Cardiac atrium fibroblast (primary cell): Measurements from ENCODE around the gene DFFA. TPM values are rescaled to one million over a fixed set of nuclear protein-coding genes. Genes with fewer than 3 reads are reported as not detected.

Experiments
- total RNA-seq: library from RNA; depleted of rRNA; stranded (reverse); fragments of >200 nt; gene quantifications from 2 replicates; pipeline ENCODE4 v1.2.3, GENCODE V29; 2015

Gene DFFA, protein sequence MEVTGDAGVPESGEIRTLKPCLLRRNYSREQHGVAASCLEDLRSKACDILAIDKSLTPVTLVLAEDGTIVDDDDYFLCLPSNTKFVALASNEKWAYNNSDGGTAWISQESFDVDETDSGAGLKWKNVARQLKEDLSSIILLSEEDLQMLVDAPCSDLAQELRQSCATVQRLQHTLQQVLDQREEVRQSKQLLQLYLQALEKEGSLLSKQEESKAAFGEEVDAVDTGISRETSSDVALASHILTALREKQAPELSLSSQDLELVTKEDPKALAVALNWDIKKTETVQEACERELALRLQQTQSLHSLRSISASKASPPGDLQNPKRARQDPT
- total RNA-seq = 22.0 and 23.0 TPM in 2 replicates

DNA sequence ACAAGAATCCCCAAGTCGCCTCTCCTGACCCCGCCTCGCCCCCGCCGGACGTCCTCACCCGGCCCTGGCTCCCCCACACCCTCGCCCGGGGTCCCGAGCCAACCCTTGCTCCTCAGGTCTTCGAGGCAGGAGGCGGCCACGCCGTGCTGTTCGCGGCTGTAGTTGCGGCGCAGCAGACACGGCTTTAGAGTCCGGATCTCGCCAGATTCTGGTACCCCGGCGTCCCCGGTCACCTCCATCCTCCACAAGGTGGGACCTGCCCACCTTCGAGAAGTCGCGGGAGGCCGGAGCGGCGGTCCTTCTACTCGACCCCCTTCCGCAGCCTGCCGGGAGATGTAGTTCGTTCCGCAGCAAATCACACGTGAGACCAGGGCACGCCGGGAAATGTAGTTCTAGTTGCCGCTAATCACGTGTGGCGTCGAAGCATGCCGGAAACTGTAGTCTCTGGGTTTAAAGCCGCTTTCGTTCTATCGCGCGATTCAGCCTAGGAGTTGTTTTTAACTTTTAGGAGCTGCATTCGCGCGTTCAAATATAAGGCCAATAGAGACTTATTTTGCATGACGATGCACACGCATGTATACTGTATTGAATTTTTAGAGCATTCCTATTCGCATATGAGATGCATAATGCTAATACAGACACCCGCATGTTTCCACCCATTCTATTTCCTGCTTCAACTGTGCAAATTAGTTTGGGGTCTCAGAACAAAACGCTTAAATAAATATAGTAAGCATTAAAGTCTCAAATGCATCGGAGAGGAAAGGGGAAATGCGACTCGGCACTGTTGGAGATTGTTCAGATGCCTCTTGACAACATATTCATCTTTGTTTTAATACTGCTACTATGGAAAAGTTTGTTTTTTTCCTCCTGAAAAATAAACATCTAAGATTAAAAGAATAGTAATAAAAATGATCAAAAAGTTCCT lies at the start of gene DFFA:
Gene DFFA (minus strand): TSS at position 310 of the 925 bp plus-strand sequence. CDS start 71 bp downstream, at position 239.

DNA sequence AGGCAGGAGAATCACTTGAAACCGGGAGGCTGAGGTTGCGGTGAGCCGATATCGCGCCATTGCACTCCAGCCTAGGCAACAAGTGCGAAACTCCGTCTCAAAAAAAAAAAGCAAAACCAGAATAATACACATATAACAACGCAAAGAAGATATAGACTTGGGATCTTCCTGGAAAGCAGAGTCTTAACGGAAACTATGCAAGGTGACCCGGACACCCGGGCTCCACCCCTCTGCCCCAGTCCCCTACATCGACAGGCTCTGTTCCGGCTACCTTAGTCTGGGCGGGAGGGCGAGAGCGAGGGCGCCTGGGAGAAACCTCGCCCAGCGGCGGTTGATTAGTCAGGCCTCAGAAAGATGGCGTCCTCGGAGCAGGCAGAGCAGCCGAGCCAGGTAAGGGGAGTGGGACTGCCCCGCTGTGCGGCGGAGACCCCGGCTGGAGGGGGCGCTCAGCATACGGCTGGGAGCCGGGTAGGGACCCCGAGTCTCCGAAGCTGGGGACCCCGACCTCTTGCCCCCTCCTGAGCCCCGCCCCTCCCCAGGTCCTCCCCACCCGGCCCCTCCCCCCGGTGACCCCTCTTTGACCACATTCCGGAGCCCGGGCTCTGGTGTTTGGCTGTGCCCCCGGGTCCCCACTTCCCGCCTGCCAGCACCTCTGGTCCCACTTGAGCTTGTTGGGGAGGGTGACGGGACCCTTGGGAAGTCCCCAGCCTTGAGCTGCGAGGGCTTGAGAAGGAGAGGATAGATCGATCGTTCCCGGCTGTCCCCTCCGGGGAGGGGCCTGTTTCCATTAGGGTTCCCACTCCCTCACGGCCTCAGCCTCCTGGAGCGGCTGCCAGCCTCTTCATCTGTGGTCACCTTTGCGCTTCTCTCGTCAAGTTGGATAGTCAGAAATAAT lies 2.5 kb upstream of the DFFA start, which contains the start of gene PEX14:
Gene PEX14 (plus strand): TSS at position 338 of the 895 bp plus-strand sequence. CDS start 17 bp downstream, at position 355.

DNA sequence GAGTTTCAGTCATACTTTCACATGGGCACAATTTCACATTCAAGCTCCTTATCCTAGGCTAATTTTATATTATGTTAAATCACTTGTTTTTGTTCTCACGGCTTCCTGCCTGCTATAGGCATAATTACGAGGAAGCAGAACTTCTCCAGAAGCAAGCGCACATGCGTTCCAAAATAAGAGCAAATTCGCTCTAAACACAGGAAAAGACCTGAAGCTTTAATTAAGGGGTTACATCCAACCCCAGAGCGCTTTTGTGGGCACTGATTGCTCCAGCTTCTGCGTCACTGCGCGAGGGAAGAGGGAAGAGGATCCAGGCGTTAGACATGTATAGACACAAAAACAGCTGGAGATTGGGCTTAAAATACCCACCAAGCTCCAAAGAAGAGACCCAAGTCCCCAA lies 22.6 kb downstream of the DFFA start, which contains the start of gene CORT:
Gene CORT (plus strand): TSS at position 281 of the 400 bp plus-strand sequence. CDS start 193 bp downstream, outside the sequence.

DNA sequence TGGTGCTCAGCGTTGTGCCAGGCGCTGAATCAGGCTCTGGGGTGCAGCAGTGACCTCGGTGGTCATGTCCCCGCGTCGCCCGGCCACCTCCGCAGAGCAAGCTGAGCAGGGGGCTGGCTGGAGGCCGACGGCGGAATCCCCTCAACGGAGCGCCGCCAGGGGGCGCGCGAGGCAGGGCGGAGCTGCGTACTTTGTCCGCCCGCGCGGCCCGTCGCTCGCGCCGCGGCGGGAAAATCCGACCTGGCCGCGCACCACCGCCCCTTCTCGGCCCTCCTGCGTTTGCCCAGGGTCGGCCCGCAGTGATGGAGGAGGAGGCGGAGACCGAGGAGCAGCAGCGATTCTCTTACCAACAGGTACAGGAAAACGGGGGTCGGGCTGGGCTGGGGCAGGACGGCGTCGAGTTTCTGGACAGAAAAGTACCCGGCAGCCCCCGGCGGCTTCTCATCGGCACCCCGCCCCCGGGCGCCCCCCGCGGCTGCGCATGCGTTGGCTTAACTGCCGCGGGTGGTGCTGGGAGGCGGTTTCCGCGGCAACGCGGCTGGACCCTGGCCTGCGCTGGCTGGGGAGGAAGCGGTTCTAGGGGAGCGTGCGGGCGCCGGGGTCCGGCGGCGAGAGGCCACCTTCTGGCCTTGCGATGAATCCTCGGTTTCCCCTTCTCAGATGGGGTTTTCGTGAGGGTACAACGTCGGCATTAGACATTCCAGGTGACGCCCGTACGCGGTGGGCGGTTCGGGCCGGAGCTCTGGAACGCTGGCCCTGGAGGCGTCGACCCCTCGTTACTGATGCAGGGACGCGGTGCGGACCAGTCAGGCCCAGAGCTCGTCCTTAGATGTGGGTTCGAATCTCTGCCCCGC lies 41.9 kb downstream of the DFFA start, which contains the start of gene CENPS:
Gene CENPS (plus strand): TSS at position 218 of the 854 bp plus-strand sequence. CDS start 85 bp downstream, at position 303.

Other genes starting within 250 kb of the DFFA start
- 168 and 291 TPM in 2 replicates for gene PGD, start 73.5 kb downstream of the DFFA start, total RNA-seq
- 7.3 and 8.1 TPM in 2 replicates for gene CENPS, start 42.1 kb downstream of the DFFA start, total RNA-seq
- gene CORT, start 22.5 kb downstream of the DFFA start, total RNA-seq = not detected in 2 replicates
- 15.1 and 16.2 TPM in 2 replicates for gene PEX14, start 2.4 kb upstream of the DFFA start, total RNA-seq